H9 (cell line): ENCODE results near the gene SPATA3. TPM values are rescaled to one million over a fixed set of nuclear protein-coding genes. Genes with fewer than 3 reads are reported as not detected.

Source experiments
- DNase-seq: peaks from one replicate; pipeline ENCODE4 v3.0.0-alpha.2; 2017
- H2AFZ ChIP-seq: one replicate; pipeline ENCODE4 v1.6.1; 2013; ENCODE audit warnings: mild to moderate bottlenecking, low read length, control low read depth, moderate library complexity
- H2AK5ac ChIP-seq: 2 replicates; pipeline ENCODE4 v1.6.1; 2013; ENCODE audit warnings: low read length, control low read depth, mixed read lengths; ENCODE audit not compliant: insufficient read length
- H2BK120ac ChIP-seq: one replicate; pipeline ENCODE4 v1.6.1; 2013; ENCODE audit warnings: low read depth, mild to moderate bottlenecking, low read length, control low read depth, inconsistent platforms; ENCODE audit not compliant: poor library complexity, severe bottlenecking
- H2BK12ac ChIP-seq: 2 replicates; pipeline ENCODE4 v1.6.1; 2013; ENCODE audit warnings: low read length, control low read depth, mixed read lengths, low read depth; ENCODE audit not compliant: insufficient read length
- H2BK15ac ChIP-seq: 2 replicates; pipeline ENCODE4 v1.6.1; 2013; ENCODE audit warnings: low read depth, low read length, control low read depth
- H2BK20ac ChIP-seq: one replicate; pipeline ENCODE4 v1.6.1; 2013; ENCODE audit warnings: low read depth, mild to moderate bottlenecking, low read length, control low read depth, inconsistent platforms; ENCODE audit not compliant: poor library complexity, severe bottlenecking
- H2BK5ac ChIP-seq: 2 replicates; pipeline ENCODE4 v1.6.1; 2013; ENCODE audit warnings: low read length, control low read depth, mixed read lengths; ENCODE audit not compliant: insufficient read length
- H3K14ac ChIP-seq: 2 replicates; pipeline ENCODE4 v1.6.1; 2013; ENCODE audit warnings: low read length, control low read depth; ENCODE audit not compliant: insufficient read depth
- H3K18ac ChIP-seq: 2 replicates; pipeline ENCODE4 v1.6.1; 2013; ENCODE audit warnings: low read depth, mild to moderate bottlenecking, mixed read lengths, low read length, control low read depth; ENCODE audit not compliant: insufficient read length
- H3K23ac ChIP-seq: 2 replicates; pipeline ENCODE4 v1.6.1; 2013; ENCODE audit warnings: low read length, control low read depth, mixed read lengths, low read depth; ENCODE audit not compliant: insufficient read length
- H3K23me2 ChIP-seq: 2 replicates; pipeline ENCODE4 v1.6.1; 2013; ENCODE audit warnings: low read depth, mild to moderate bottlenecking, mixed read lengths, low read length, control low read depth; ENCODE audit not compliant: insufficient read length, poor library complexity, severe bottlenecking
- H3K27ac ChIP-seq: 2 replicates; pipeline ENCODE4 v1.5.1; 2013; ENCODE audit warnings: low read length, control low read depth, mixed read lengths, low read depth; ENCODE audit not compliant: insufficient read length
- H3K27me3 ChIP-seq: 2 replicates; pipeline ENCODE4 v1.6.1; 2013; ENCODE audit warnings: low read length, control low read depth, inconsistent platforms; ENCODE audit not compliant: insufficient read depth
- H3K4ac ChIP-seq: 2 replicates; pipeline ENCODE4 v1.6.1; 2013; ENCODE audit warnings: low read depth, mild to moderate bottlenecking, control low read depth, inconsistent platforms, low read length, moderate library complexity
- H3K4me1 ChIP-seq: 2 replicates; pipeline ENCODE4 v1.6.1; 2013; ENCODE audit warnings: low read length, control low read depth, inconsistent platforms; ENCODE audit not compliant: insufficient read depth
- H3K4me2 ChIP-seq: 2 replicates; pipeline ENCODE4 v1.6.1; 2013; ENCODE audit warnings: low read length, control low read depth, mixed read lengths; ENCODE audit not compliant: insufficient read length, insufficient read depth
- H3K56ac ChIP-seq: 2 replicates; pipeline ENCODE4 v1.6.1; 2013; ENCODE audit warnings: low read depth, mild to moderate bottlenecking, mixed read lengths, low read length, control low read depth; ENCODE audit not compliant: insufficient read length
- H3K79me1 ChIP-seq: 2 replicates; pipeline ENCODE4 v1.6.1; 2013; ENCODE audit warnings: low read depth, mild to moderate bottlenecking, moderate library complexity, low read length, control low read depth, inconsistent platforms; ENCODE audit not compliant: insufficient read depth, poor library complexity, severe bottlenecking
- H3K79me2 ChIP-seq: 2 replicates; pipeline ENCODE4 v1.6.1; 2013; ENCODE audit warnings: low read length, control low read depth, inconsistent platforms; ENCODE audit not compliant: insufficient read depth
- H3K9ac ChIP-seq: 2 replicates; pipeline ENCODE4 v1.6.1; 2013; ENCODE audit warnings: low read length, control low read depth, mixed read lengths; ENCODE audit not compliant: insufficient read length; ENCODE audit errors: extremely low read depth
- H3K9me3 ChIP-seq: one replicate; pipeline ENCODE4 v1.6.1; 2013; ENCODE audit warnings: low read depth, low read length, inconsistent platforms; ENCODE audit not compliant: control insufficient read depth
- H3T11ph ChIP-seq: one replicate; pipeline ENCODE4 v1.6.1; 2013; ENCODE audit warnings: mild to moderate bottlenecking, low read length, control low read depth, inconsistent platforms
- H4K20me1 ChIP-seq: one replicate; pipeline ENCODE4 v1.6.1; 2013; ENCODE audit not compliant: control insufficient read depth, insufficient read length, insufficient read depth
- H4K5ac ChIP-seq: 2 replicates; pipeline ENCODE4 v1.6.1; 2013; ENCODE audit warnings: low read depth, mild to moderate bottlenecking, mixed read lengths, low read length, control low read depth; ENCODE audit not compliant: insufficient read length
- H4K8ac ChIP-seq: replicated peaks from 2 replicates; pipeline ENCODE4 v1.6.1; 2013; ENCODE audit warnings: low read length, control low read depth, mixed read lengths, low read depth; ENCODE audit not compliant: insufficient read length
- H4K91ac ChIP-seq: 2 replicates; pipeline ENCODE4 v1.6.1; 2013; ENCODE audit warnings: low read depth, mild to moderate bottlenecking, moderate library complexity, mixed read lengths, low read length, control low read depth; ENCODE audit not compliant: insufficient read length
- H3K27ac Mint-ChIP-seq, 3 experiments: 2 replicates in 2 of 3; 3 replicates in 1 of 3; pipeline ENCODE4 v1.8.0; 2020 to 2021; ENCODE audit warnings: mixed read lengths in 3 of 3, mild to moderate bottlenecking in 1 of 3, moderate library complexity in 1 of 3
- H3K27me3 Mint-ChIP-seq: 2 replicates; pipeline ENCODE4 v1.8.0; 2021; ENCODE audit warnings: low read depth, mild to moderate bottlenecking, moderate library complexity, mixed read lengths
- H3K36me3 Mint-ChIP-seq, 3 experiments: 2 replicates in 2 of 3; 3 replicates in 1 of 3; pipeline ENCODE4 v1.8.0; 2020 to 2021; ENCODE audit warnings: low read depth in 3 of 3, mixed read lengths in 3 of 3; ENCODE audit not compliant: insufficient read depth in 1 of 3
- H3K4me1 Mint-ChIP-seq, 2 experiments: 2 replicates each; pipeline ENCODE4 v1.8.0; 2020; ENCODE audit warnings: mixed read lengths in 2 of 2
- H3K4me3 Mint-ChIP-seq, 2 experiments: 2 replicates in 1 of 2; 3 replicates in 1 of 2; pipeline ENCODE4 v1.8.0; 2020 to 2021; ENCODE audit warnings: mild to moderate bottlenecking in 2 of 2, mixed read lengths in 2 of 2, moderate library complexity in 1 of 2
- H3K9me3 Mint-ChIP-seq, 2 experiments: 2 replicates in 1 of 2; 3 replicates in 1 of 2; pipeline ENCODE4 v1.8.0; 2020; ENCODE audit warnings: mild to moderate bottlenecking in 2 of 2, mixed read lengths in 2 of 2, moderate library complexity in 1 of 2
- WGBS: extraction: QIAGEN DNeasy Blood & Tissue Kit; methylation state at CpG from one replicate; pipeline ENCODE4 v1.1.7; 2013; ENCODE audit warnings: missing lambda C conversion rate, low lambda C conversion rate, mixed read lengths; ENCODE audit not compliant: insufficient read length; ENCODE audit errors: extremely low coverage; 5-methylcytosine and 5-hydroxymethylcytosine counted together
- total RNA-seq: library from RNA; stranded (reverse); gene quantifications from 2 replicates; pipeline ENCODE4 v1.2.1, GENCODE V29; 2021
- TF ChIP-seq, protein P1 (sequence below): fragments of 200-600 bp; sonication (generic); conservative IDR thresholded peaks from 3 replicates; pipeline ENCODE4 v1.8.0; 2021; ENCODE audit warnings: antibody characterized with exemption, mild to moderate bottlenecking

SPATA3 gene
- total RNA-seq, 1 experiment from 2014 or later: not detected

DNA sequence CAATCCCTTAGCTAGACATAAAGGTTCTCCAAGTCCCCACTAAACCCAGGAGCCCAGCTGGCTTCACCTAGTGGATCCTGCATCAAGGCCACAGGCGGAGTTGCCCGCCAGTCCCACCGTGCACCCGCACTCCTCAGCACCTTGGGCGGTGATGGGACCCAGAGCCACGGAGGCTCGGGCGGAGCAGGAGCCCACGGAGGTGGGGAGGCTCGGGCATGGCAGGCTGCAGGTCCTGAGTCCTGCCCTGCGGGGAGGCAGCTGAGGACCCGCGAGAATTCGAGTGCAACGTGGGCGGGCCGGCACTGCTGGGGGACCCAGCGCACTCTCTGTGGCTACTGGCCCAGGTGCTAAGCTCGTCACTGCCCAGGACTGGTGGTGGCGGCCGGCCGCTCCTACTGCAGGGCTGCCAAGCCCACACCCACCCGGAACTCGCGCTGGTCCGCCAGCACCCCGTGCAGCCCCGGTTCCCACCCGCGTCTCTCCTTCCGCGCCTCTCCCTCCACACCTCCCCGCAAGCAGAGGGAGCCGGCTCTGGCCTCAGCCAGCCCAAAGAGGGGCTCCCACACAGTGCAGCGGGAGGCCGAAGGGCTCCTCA lies 31.7 kb upstream of the SPATA3 start:
- H3K79me1 ChIP-seq: no peaks in the 10 kb centered on the region
- H4K20me1 ChIP-seq: no peaks in the 10 kb centered on the region
- DNase-seq: no peak
- no peak overlapping the region for H4K91ac ChIP-seq
- H2BK120ac ChIP-seq: no peak overlapping the region
- H2BK12ac ChIP-seq: no peak overlapping the region
- H3K27me3 Mint-ChIP-seq: peaks cover 8% of the 10 kb centered on the region
- H3K27me3 ChIP-seq: no peaks in the 10 kb centered on the region
- H3K23me2 ChIP-seq: no peaks in the 10 kb centered on the region
- H2BK20ac ChIP-seq: no peak overlapping the region
- H3K18ac ChIP-seq: no peak overlapping the region
- H3K56ac ChIP-seq: no peak overlapping the region
- H3K4ac ChIP-seq: no peak overlapping the region
- no peak overlapping the region for H4K8ac ChIP-seq
- TF ChIP-seq, protein P1, sequence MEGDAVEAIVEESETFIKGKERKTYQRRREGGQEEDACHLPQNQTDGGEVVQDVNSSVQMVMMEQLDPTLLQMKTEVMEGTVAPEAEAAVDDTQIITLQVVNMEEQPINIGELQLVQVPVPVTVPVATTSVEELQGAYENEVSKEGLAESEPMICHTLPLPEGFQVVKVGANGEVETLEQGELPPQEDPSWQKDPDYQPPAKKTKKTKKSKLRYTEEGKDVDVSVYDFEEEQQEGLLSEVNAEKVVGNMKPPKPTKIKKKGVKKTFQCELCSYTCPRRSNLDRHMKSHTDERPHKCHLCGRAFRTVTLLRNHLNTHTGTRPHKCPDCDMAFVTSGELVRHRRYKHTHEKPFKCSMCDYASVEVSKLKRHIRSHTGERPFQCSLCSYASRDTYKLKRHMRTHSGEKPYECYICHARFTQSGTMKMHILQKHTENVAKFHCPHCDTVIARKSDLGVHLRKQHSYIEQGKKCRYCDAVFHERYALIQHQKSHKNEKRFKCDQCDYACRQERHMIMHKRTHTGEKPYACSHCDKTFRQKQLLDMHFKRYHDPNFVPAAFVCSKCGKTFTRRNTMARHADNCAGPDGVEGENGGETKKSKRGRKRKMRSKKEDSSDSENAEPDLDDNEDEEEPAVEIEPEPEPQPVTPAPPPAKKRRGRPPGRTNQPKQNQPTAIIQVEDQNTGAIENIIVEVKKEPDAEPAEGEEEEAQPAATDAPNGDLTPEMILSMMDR: no peak
- H3K9me3 ChIP-seq: no peaks in the 10 kb centered on the region
- peaks cover 0 to 6% of the 10 kb centered on the region in 2 experiments; a peak in 1 of 4 replicates for H3K4me1 Mint-ChIP-seq
- no peak overlapping the region for H2BK15ac ChIP-seq
- no peaks in the 10 kb centered on the region for H3K79me2 ChIP-seq
- no peaks in the 10 kb centered on the region for H3K4me1 ChIP-seq
- H3K27ac Mint-ChIP-seq: no peak overlapping the region; a peak in 1 of 7 replicates
- no peak overlapping the region for H3K23ac ChIP-seq
- H3K9me3 Mint-ChIP-seq: peaks cover 5 to 10% of the 10 kb centered on the region in 2 experiments; a peak in 4 of 5 replicates
- no peak overlapping the region for H3K4me3 Mint-ChIP-seq
- no peak overlapping the region for H2BK5ac ChIP-seq
- H2AFZ ChIP-seq: no peak overlapping the region
- no peak overlapping the region for H3K4me2 ChIP-seq
- no peak overlapping the region for H3K14ac ChIP-seq
- no peak overlapping the region for H2AK5ac ChIP-seq
- H3K36me3 Mint-ChIP-seq: peaks cover 0 to 17% (median 0%) of the 10 kb centered on the region in 3 experiments; a peak in 2 of 7 replicates
- no peak overlapping the region for H4K5ac ChIP-seq
- no peak overlapping the region for H3K27ac ChIP-seq
- no CpG with 5 or more reads among the region's 36 CpGs for WGBS
- H3K9ac ChIP-seq: no peak overlapping the region
- no peak overlapping the region for H3T11ph ChIP-seq
